HG03025 (cell line): ENCODE data around the gene C6.
"Not testable (repeated sequence)": the region's sequence is repeated elsewhere in the genome, so short reads cannot be mapped to it uniquely, and the experiment has no call there.

Source experiments
- ATAC-seq: cut with Tn5 transposase; IDR thresholded peaks from one replicate; pipeline ENCODE4 v1.9.1; 2021; ENCODE audit warnings: mild to moderate bottlenecking, moderate library complexity; ENCODE audit not compliant: unreplicated experiment, low FRiP score

The C6 gene

DNA sequence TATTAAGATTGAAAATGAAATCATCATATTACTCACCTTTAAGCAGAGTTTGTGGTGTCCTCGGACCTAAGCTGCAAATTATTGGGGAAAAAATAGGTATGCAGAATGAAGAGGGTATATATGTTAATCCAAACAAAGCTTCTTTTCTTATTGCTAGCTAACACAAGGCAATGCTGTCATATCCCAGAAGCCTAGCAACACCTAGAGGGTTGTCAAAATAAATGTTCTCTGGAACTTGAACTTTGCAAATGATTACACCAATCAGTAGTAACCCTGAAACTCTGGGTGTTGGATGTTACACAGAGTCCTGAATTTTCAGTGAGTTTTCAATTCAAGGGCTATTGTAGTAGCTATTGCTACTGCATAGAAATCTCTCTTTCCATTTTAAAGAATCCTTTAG is at the start of gene C6:
Gene C6 (minus strand): TSS at position 193 of the 400 bp plus-strand sequence. CDS start 10,302 bp downstream, outside the sequence.
- no peak for ATAC-seq

DNA sequence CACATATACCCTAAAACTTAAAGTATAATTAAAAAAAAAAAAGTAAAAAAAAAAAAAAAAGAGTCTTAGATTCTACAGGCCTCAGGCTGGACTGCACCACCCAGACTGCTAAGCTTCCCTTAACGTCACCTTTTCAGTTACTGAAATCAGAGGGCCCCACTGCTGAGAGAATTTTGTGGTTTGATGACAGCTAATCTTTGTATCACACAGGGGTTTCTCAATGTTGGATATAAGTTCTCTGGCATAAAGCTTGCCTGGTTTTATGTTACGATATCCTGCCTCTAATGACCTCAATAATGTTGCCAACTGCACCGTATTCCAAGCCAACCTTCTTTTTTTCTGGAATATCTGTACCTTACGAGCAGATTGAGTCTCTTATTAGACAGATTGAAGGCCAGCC is 43.1 kb upstream of the C6 start:
- no peak for ATAC-seq

DNA sequence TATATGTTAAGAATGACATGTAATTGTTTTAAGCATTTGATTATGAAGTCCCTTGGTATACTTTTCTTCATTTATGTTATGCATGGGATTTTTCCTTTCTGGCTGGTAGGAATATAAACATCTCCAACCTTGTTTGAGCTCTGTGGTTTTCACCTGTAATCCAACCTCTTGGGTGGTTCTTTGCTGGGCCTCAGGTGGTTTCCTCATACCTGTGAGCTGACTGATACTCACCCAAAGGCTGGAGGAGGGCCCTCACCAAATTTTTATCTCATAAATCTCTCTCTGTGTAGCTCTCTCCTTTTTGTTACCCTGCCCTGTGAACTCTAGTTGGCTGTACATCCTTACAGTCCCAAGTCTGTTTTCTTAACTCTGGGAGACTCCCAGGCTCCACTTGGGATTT is 39.8 kb upstream of the C6 start:
- no peak for ATAC-seq

DNA sequence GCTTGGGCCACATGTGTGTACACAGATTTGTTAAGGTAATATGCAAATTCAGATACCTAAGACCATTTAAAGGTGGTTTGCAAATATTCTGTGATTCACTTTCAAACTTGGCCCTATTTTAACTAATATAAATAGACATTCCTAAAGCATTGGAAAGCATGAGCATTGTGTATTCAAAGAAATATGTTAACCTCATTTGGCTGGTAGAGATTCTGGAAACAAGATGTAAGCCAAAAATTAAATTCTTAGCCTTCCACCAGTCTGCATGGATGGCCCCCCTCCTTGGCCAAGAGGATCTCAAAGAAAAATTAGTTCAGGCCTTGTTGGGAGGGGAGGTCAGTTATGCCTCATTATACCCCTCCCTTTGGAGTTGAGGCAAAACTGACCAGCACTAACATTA is 38.7 kb upstream of the C6 start:
- ATAC-seq: no peak

- ATAC-seq: no peak
These were observed 37.1 kb upstream of the C6 start for GRCh38 chr5:41250351-41250987.

- ATAC-seq: no peak
These were observed 33.8 kb upstream of the C6 start for GRCh38 chr5:41247135-41247534.

GRCh38 chr5:41246376-41246775 is 33.0 kb upstream of the C6 start:
- ATAC-seq: no peak

- no peak for ATAC-seq
These were observed 30.2 kb upstream of the C6 start for GRCh38 chr5:41243558-41243957.

- no peak for ATAC-seq
These were observed 27.7 kb upstream of the C6 start for GRCh38 chr5:41240985-41241384.

- no peak for ATAC-seq
These were observed 27.1 kb upstream of the C6 start for GRCh38 chr5:41240390-41240789.

DNA sequence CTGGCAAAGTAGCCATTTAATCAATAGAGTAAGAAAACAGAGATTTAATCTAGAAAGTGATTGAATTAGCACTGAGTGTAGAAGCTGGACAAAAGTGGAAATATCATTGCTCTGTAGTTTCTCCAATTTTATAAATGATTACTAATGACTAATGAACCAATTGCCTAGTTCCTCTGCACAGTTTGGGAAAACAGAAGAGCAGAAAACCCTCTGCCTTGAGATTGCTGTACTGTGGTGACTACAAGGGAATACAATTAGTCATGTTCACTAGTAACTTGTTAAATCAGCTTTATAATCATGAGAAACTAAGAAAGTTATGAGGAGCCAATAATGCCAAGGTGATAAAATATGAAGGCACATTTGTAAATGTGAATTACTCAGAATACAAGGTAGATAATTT is 21.1 kb upstream of the C6 start:
- no peak for ATAC-seq

DNA sequence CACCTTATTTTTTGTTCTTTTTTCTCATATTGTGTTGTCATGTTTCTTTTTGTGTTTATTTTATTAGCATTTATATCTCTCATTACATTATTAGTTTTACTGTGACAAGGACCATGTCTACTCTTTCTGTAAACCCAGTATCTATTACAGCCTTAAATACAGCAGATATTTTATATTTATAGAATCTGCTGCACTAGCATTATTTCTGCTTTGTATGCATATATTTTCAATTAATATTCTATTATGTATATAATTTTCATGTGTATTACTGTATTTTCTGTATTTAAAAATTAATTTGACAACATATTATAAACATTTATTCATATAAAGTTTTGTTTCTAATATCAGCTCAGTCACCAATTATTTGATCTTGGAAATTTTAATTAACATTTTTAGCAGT is 19.5 kb upstream of the C6 start:
- no peak for ATAC-seq

- not testable (repeated sequence) for ATAC-seq
These were observed 16.9 kb upstream of the C6 start for GRCh38 chr5:41230276-41230675.

- ATAC-seq: no peak
These were observed 10.6 kb upstream of the C6 start for GRCh38 chr5:41223962-41224361.

DNA sequence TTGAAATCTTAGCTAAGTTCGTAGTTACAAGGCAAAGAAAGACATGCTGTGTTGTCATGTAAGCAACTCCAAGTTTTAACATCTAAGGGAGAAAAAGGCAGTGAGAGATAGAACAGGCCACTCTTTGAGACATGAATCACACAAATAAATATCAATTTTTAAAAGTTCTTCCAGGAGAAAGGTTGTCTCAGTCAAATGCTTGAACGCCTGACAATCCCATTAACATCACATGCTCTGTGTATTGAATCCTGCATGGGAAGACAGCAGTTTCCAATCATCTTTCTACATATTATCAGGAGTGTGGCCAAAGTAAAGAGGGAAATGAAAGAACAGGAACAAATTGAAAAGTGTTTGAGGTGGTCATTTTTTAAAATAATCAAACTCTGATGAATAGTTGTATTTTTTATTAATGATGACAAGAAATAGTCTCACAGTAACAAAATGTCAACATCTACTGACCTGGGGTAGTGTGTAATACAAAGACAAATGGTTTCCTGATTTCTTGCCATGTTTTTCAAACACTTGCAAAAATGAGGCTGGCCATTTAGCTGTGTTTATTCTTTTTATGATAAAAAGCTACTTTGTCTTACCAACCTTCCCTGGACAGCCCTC is 6.4 kb upstream of the C6 start:
- ATAC-seq: no peak

GRCh38 chr5:41218929-41219657 is 5.8 kb upstream of the C6 start:
- ATAC-seq: no peak

GRCh38 chr5:41214182-41214581 is 850 bp upstream of the C6 start:
- ATAC-seq: no peak

DNA sequence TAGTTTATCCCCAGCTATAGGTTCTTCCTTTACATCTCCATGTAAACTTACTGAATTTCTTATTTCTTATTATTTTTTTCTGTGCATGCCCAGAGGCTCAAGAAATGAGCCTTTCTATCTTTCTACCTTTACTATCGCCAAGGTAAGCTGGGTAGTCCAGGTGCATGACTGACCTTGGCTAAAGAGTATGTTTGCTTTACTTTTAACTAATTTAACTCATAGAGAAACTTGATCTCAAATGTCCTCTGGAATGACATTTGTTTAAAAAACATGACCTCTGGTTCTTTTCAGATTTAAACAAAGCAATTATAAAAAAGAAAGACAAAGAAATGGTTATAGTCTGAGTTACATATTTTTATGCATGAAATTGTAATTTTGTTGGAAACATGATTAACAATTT is 397 bp downstream of the C6 start:
- no peak for ATAC-seq

DNA sequence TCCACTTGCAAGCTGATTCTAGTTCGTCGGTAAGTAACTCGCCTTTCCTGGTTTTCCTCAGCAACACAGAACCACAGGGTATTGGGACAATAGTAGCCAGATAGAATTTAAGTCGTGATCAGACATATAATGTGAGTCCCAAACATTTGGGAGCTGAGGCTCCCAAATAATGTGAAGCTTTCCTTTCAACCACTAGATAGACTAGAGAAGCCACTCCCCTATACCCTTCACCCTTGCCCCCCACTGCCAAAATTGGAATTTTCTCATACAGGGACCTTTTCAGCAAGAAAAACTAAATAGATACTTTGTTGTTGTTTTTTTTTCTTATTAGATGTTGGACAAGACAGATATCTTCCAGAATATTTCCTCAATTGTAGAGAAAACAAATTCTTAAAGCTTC is 1.9 kb downstream of the C6 start:
- ATAC-seq: no peak

DNA sequence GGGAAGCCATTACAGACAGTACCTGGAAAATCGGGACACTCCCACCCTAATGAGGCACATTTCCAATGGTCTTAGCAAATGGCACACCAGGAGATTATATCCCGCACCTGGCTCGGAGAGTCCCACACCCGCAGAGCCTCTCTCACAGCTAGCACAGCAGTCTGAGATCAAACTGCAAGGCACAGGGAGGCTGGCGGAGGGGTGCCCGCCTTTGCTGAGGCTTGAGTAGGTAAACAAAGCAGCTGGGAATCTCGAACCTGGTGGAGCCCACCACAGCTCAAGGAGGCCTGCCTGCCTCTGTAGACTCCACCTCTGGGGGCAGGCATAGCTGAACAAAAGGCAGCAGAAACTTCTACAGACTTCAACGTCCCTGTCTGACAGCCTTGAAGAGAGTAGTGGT is 7.9 kb downstream of the C6 start:
- ATAC-seq: not testable (repeated sequence)

DNA sequence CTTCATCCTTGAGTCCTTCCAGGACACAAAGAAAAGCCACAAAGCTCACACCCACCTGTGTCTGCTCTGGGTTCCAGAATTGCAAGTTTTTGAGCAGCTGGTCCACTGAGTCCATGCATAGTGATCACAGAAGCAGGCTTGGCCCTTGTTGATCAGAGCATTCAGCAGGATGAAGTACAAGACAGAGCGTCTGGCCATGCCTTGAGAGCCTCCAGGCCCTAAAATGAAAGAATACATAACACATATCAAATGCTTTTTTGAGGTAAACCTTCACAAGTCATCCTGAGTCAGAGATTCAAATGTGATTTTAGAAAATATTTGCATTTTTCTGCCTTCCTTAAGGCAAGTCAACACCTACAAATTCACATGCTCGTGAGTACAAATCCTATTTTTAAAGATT is 10.3 kb downstream of the C6 start:
- ATAC-seq: no peak
